MM.1S (cell line): Measurements from ENCODE around the gene NAPG.
"Not testable (repeated sequence)": the region's sequence is repeated elsewhere in the genome, so short reads cannot be mapped to it uniquely, and the experiment has no call there.

Experiments
- DNase-seq: peaks from one replicate; pipeline ENCODE4 v3.0.0-alpha.2; 2015
- H2AFZ ChIP-seq: fragments of 300-600 bp; sonication (generic); 2 replicates; pipeline ENCODE4 v1.6.0; 2016; ENCODE audit warnings: antibody characterized with exemption, low read length
- H3F3A ChIP-seq: fragments of 300-600 bp; sonication (generic); 2 replicates; pipeline ENCODE4 v1.6.1; 2016; ENCODE audit warnings: mild to moderate bottlenecking, antibody characterized with exemption, low read length, moderate library complexity, mixed read lengths; ENCODE audit not compliant: insufficient read depth
- H3K27ac ChIP-seq: fragments of 300-600 bp; sonication (generic); 2 replicates; pipeline ENCODE4 v1.5.1; 2016; ENCODE audit warnings: mild to moderate bottlenecking, low read length
- H3K27me3 ChIP-seq: fragments of 300-600 bp; sonication (generic); replicated peaks from 2 replicates; pipeline ENCODE4 v1.6.0; 2016; ENCODE audit warnings: low read length; ENCODE audit not compliant: insufficient read depth
- H3K36me3 ChIP-seq: fragments of 300-600 bp; sonication (generic); replicated peaks from 2 replicates; pipeline ENCODE4 v1.6.1; 2016; ENCODE audit warnings: mild to moderate bottlenecking, low read length, mixed read lengths; ENCODE audit not compliant: insufficient read depth
- H3K4me1 ChIP-seq: fragments of 300-600 bp; sonication (generic); 2 replicates; pipeline ENCODE4 v1.6.1; 2016; ENCODE audit warnings: low read length, mixed read lengths
- H3K4me2 ChIP-seq: fragments of 300-600 bp; sonication (generic); 2 replicates; pipeline ENCODE4 v1.6.0; 2016; ENCODE audit warnings: low read depth, low read length
- H3K4me3 ChIP-seq: fragments of 300-600 bp; sonication (generic); 2 replicates; pipeline ENCODE4 v1.5.1; 2016; ENCODE audit warnings: low read length, mixed read lengths
- H3K79me2 ChIP-seq: fragments of 300-600 bp; sonication (generic); 2 replicates; pipeline ENCODE4 v1.6.1; 2016; ENCODE audit warnings: mixed run types, low read length, mixed read lengths
- H3K9ac ChIP-seq: fragments of 300-600 bp; sonication (generic); 2 replicates; pipeline ENCODE4 v1.6.1; 2016; ENCODE audit warnings: low read length, mixed read lengths
- H3K9me2 ChIP-seq: fragments of 300-600 bp; sonication (generic); replicated peaks from 2 replicates; pipeline ENCODE4 v1.6.1; 2016; ENCODE audit warnings: mild to moderate bottlenecking, low read length, mixed read lengths; ENCODE audit not compliant: insufficient read depth
- H3K9me3 ChIP-seq: fragments of 300-600 bp; sonication (generic); replicated peaks from 2 replicates; pipeline ENCODE4 v1.6.1; 2016; ENCODE audit warnings: mild to moderate bottlenecking, low read length, mixed read lengths; ENCODE audit not compliant: insufficient read depth
- H4K20me1 ChIP-seq: fragments of 300-600 bp; sonication (generic); 2 replicates; pipeline ENCODE4 v1.6.1; 2016; ENCODE audit warnings: mild to moderate bottlenecking, low read length, moderate library complexity, mixed read lengths; ENCODE audit not compliant: insufficient read depth
- CTCF ChIP-seq: fragments of 300-600 bp; sonication (generic); IDR thresholded peaks from 2 replicates; pipeline ENCODE4 v1.5.1; 2016; ENCODE audit warnings: antibody characterized with exemption, low read length, mixed read lengths
- EZH2 ChIP-seq: fragments of 300-600 bp; sonication (generic); optimal IDR thresholded peaks from 2 replicates; pipeline ENCODE3; 2017; ENCODE audit warnings: low read depth, mild to moderate bottlenecking, antibody characterized with exemption, low read length, mixed read lengths
- EZH2phosphoT487 ChIP-seq: fragments of 300-600 bp; sonication (generic); IDR thresholded peaks from 2 replicates; pipeline ENCODE4 v1.6.1; 2018; ENCODE audit warnings: antibody characterized with exemption, low read length

Gene NAPG

GRCh38 chr18:10590412-10590811, 64.6 kb downstream of the NAPG start:
- H3K4me3 ChIP-seq = no peak overlapping the region
- no peaks in the 10 kb centered on the region for H3K9me2 ChIP-seq
- H3K9ac ChIP-seq = no peak overlapping the region
- no peaks in the 10 kb centered on the region for H3K9me3 ChIP-seq
- H2AFZ ChIP-seq = no peak overlapping the region
- H4K20me1 ChIP-seq = no peaks in the 10 kb centered on the region
- H3F3A ChIP-seq = no peaks in the 10 kb centered on the region
- no peaks in the 10 kb centered on the region for H3K79me2 ChIP-seq
- H3K4me1 ChIP-seq = no peaks in the 10 kb centered on the region
- TF ChIP-seq CTCF (no peak), EZH2 (no peak), EZH2phosphoT487 (no peak)
- no peak overlapping the region for H3K4me2 ChIP-seq
- no peaks in the 10 kb centered on the region for H3K36me3 ChIP-seq
- DNase-seq = no peak
- no peaks in the 10 kb centered on the region for H3K27me3 ChIP-seq
- no peak overlapping the region for H3K27ac ChIP-seq

- TF ChIP-seq EZH2phosphoT487 (no peak), EZH2 (no peak)
- DNase-seq = no peak
- H3K4me2 ChIP-seq = no peak overlapping the region
- no peak overlapping the region for H3K4me3 ChIP-seq
- no peaks in the 10 kb centered on the region for H3K4me1 ChIP-seq
- H4K20me1 ChIP-seq = no peaks in the 10 kb centered on the region
- H3K9me2 ChIP-seq = no peaks in the 10 kb centered on the region
- no peaks in the 10 kb centered on the region for H3K36me3 ChIP-seq
- no peaks in the 10 kb centered on the region for H3K79me2 ChIP-seq
- no peak overlapping the region for H2AFZ ChIP-seq
- no peaks in the 10 kb centered on the region for H3K27me3 ChIP-seq
- no peak overlapping the region for H3K9ac ChIP-seq
- H3K9me3 ChIP-seq = no peaks in the 10 kb centered on the region
- no peak overlapping the region for H3K27ac ChIP-seq
- no peaks in the 10 kb centered on the region for H3F3A ChIP-seq
Measured at GRCh38 chr18:10591896-10592295, 66.1 kb downstream of the NAPG start.

GRCh38 chr18:10593366-10594022, 67.7 kb downstream of the NAPG start:
- H3K27me3 ChIP-seq, H3K4me2 ChIP-seq, H2AFZ ChIP-seq, H3K9me3 ChIP-seq, H4K20me1 ChIP-seq, DNase-seq, H3F3A ChIP-seq, H3K27ac ChIP-seq, H3K9me2 ChIP-seq, H3K4me3 ChIP-seq, H3K4me1 ChIP-seq, H3K79me2 ChIP-seq, H3K9ac ChIP-seq, H3K36me3 ChIP-seq: not testable (repeated sequence)

- not testable (repeated sequence) for H3K27ac ChIP-seq, H3K9ac ChIP-seq, H3K9me3 ChIP-seq, H3K4me2 ChIP-seq, H3K79me2 ChIP-seq, DNase-seq, H4K20me1 ChIP-seq, H3K4me1 ChIP-seq, H3F3A ChIP-seq, H2AFZ ChIP-seq, H3K27me3 ChIP-seq, H3K9me2 ChIP-seq, H3K36me3 ChIP-seq, H3K4me3 ChIP-seq
Measured at GRCh38 chr18:10595917-10596316, 70.1 kb downstream of the NAPG start.

GRCh38 chr18:10597695-10598094, 71.9 kb downstream of the NAPG start:
- not testable (repeated sequence) for DNase-seq, H3K36me3 ChIP-seq, H3K9me2 ChIP-seq, H3K27me3 ChIP-seq, H3K27ac ChIP-seq, H3K4me3 ChIP-seq, H3K4me1 ChIP-seq, H4K20me1 ChIP-seq, H3K4me2 ChIP-seq, H3K9ac ChIP-seq, H2AFZ ChIP-seq, H3F3A ChIP-seq, H3K9me3 ChIP-seq, H3K79me2 ChIP-seq

- not testable (repeated sequence) for H3K4me2 ChIP-seq, H3K4me1 ChIP-seq, H3K9ac ChIP-seq, H3K27me3 ChIP-seq, DNase-seq, H3K4me3 ChIP-seq, H3K9me2 ChIP-seq, H4K20me1 ChIP-seq, H3K79me2 ChIP-seq, H3F3A ChIP-seq, H2AFZ ChIP-seq, H3K36me3 ChIP-seq, H3K27ac ChIP-seq, H3K9me3 ChIP-seq
Measured at GRCh38 chr18:10600701-10601100, 74.9 kb downstream of the NAPG start.
